Calu3 (cell line): ENCODE results near the gene CD99L2. TPM values are rescaled to one million over a fixed set of nuclear protein-coding genes. Genes with fewer than 3 reads are reported as not detected.

ENCODE experiments used
- BruUV-seq: library from RNA; stranded (reverse); fragments of 400-500 nt; replicated peaks from 2 replicates; lab custom pipeline; 2021; lab: Mats Ljungman, UMichigan
- CTCF ChIA-PET: fragments of 300-600 bp; sonication (Branson Sonifier 250); formaldehyde crosslinking; loops from one replicate; lab custom pipeline; 2022; ENCODE audit warnings: antibody characterized with exemption; lab: Charles Lee
- DNase-seq: peaks from one replicate; pipeline ENCODE4 v3.0.0; 2022
- H3K27ac Mint-ChIP-seq: one replicate; pipeline ENCODE4 v1.8.0; 2022; ENCODE audit warnings: mixed read lengths; ENCODE audit not compliant: unreplicated experiment
- H3K27me3 Mint-ChIP-seq: one replicate; pipeline ENCODE4 v1.8.0; 2022; ENCODE audit warnings: mixed read lengths; ENCODE audit not compliant: unreplicated experiment
- H3K36me3 Mint-ChIP-seq: one replicate; pipeline ENCODE4 v1.8.0; 2022; ENCODE audit warnings: mild to moderate bottlenecking, moderate library complexity, mixed read lengths; ENCODE audit not compliant: insufficient read depth, unreplicated experiment
- H3K4me1 Mint-ChIP-seq: one replicate; pipeline ENCODE4 v1.8.0; 2022; ENCODE audit warnings: mild to moderate bottlenecking, low read depth, mixed read lengths; ENCODE audit not compliant: unreplicated experiment
- H3K4me3 Mint-ChIP-seq: one replicate; pipeline ENCODE4 v1.8.0; 2022; ENCODE audit warnings: mild to moderate bottlenecking, low read depth, moderate library complexity, mixed read lengths; ENCODE audit not compliant: unreplicated experiment
- H3K9me3 Mint-ChIP-seq: one replicate; pipeline ENCODE4 v1.8.0; 2022; ENCODE audit warnings: low read depth, mixed read lengths; ENCODE audit not compliant: unreplicated experiment
- intact Hi-C: fragments of 100-400 bp; cut with micrococcal nuclease; formaldehyde crosslinking; loops from one replicate; pipeline ENCODE4 v1.10.0; 2022; ENCODE audit not compliant: unreplicated experiment
- total RNA-seq: library from RNA; stranded (reverse); gene quantifications from 2 replicates; pipeline ENCODE4 v1.2.3, GENCODE V29; 2022
- TF ChIP-seq, protein P1 (sequence below): fragments of 200-600 bp; IDR thresholded peaks from one replicate; pipeline ENCODE4 v1.8.0; 2022; ENCODE audit warnings: antibody characterized with exemption; ENCODE audit not compliant: unreplicated experiment

Gene CD99L2
- total RNA-seq, 1 experiment from 2014 or later: 21.1 TPM

DNA sequence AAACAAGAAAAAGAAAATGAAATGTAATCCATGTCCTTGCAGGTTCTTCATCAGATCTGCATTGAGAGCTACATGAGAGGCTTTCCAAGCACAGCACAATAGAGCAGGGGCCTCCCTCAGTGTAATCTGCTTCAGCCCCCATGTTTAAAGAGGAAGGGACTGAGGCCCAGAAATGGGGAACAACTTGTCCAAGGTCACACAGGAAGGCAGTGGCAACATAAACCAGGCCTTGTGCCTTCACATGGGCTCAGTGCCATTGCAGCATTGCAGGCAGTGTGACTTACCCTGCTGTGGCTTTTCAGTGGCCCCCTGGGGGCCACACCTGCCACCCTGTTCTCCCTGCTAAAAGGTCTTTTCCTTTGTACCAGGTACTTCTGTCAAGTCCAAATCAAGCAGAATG is 20.9 kb upstream of the CD99L2 start:
- CTCF ChIA-PET: no interaction called here
- Mint-ChIP-seq H3K4me3 (no peak overlapping the region), H3K27me3 (peaks cover 36% of the 10 kb centered on the region), H3K36me3 (no peaks in the 10 kb centered on the region), H3K4me1 (no peaks in the 10 kb centered on the region), H3K27ac (no peak overlapping the region), H3K9me3 (peaks cover 2% of the 10 kb centered on the region)
- no TSS peak for BruUV-seq
- intact Hi-C loops: no loop called here
- DNase-seq: no peak
- TF ChIP-seq, protein P1, sequence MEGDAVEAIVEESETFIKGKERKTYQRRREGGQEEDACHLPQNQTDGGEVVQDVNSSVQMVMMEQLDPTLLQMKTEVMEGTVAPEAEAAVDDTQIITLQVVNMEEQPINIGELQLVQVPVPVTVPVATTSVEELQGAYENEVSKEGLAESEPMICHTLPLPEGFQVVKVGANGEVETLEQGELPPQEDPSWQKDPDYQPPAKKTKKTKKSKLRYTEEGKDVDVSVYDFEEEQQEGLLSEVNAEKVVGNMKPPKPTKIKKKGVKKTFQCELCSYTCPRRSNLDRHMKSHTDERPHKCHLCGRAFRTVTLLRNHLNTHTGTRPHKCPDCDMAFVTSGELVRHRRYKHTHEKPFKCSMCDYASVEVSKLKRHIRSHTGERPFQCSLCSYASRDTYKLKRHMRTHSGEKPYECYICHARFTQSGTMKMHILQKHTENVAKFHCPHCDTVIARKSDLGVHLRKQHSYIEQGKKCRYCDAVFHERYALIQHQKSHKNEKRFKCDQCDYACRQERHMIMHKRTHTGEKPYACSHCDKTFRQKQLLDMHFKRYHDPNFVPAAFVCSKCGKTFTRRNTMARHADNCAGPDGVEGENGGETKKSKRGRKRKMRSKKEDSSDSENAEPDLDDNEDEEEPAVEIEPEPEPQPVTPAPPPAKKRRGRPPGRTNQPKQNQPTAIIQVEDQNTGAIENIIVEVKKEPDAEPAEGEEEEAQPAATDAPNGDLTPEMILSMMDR: no peak

GRCh38 chrX:150913511-150913910 is 15.0 kb upstream of the CD99L2 start:
- CTCF ChIA-PET: interaction anchor here (0.7 kb wide), 1 partner anchor 1037 kb away, joined by 3 read pairs; no protein-coding TSS in a partner anchor
- H3K9me3 Mint-ChIP-seq: no peaks in the 10 kb centered on the region
- H3K4me3 Mint-ChIP-seq: no peak overlapping the region
- H3K27me3 Mint-ChIP-seq: peaks cover 25% of the 10 kb centered on the region
- H3K27ac Mint-ChIP-seq: no peak overlapping the region
- BruUV-seq: no TSS peak
- intact Hi-C loops: no loop called here
- no peak for DNase-seq
- H3K36me3 Mint-ChIP-seq: no peaks in the 10 kb centered on the region
- TF ChIP-seq, protein P1: no peak
- H3K4me1 Mint-ChIP-seq: no peaks in the 10 kb centered on the region

GRCh38 chrX:150907474-150907873 is 9.0 kb upstream of the CD99L2 start:
- H3K4me1 Mint-ChIP-seq: no peaks in the 10 kb centered on the region
- DNase-seq: no peak
- TF ChIP-seq, protein P1: no peak
- no peak overlapping the region for H3K4me3 Mint-ChIP-seq
- intact Hi-C loops: no loop called here
- no TSS peak for BruUV-seq
- peaks cover 39% of the 10 kb centered on the region for H3K27me3 Mint-ChIP-seq
- no peaks in the 10 kb centered on the region for H3K36me3 Mint-ChIP-seq
- CTCF ChIA-PET: no interaction called here
- no peaks in the 10 kb centered on the region for H3K9me3 Mint-ChIP-seq
- no peak overlapping the region for H3K27ac Mint-ChIP-seq

DNA sequence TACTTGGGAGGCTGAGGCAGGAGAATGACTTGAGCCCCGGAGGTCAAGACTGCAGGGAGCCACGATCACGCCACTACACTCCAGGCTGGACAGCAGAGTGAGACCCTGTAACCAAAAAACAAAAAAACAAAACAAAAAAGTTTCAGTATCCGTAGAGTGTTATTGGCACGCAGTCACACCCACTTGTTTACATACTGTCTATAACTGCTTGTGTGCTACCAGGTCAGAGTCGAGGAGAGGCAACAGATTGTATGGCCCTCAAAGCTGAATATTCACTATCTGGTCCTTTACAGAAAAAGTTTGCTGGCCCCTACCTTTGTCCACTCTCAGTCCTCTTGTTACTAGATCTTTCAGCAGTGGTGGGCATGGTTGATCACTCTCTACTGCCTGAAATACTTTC is 8.2 kb upstream of the CD99L2 start:
- no TSS peak for BruUV-seq
- H3K36me3 Mint-ChIP-seq: no peaks in the 10 kb centered on the region
- CTCF ChIA-PET: no interaction called here
- no peak overlapping the region for H3K4me3 Mint-ChIP-seq
- no peak for DNase-seq
- TF ChIP-seq, protein P1: no peak
- peaks cover 39% of the 10 kb centered on the region for H3K27me3 Mint-ChIP-seq
- H3K27ac Mint-ChIP-seq: no peak overlapping the region
- no peaks in the 10 kb centered on the region for H3K9me3 Mint-ChIP-seq
- no peaks in the 10 kb centered on the region for H3K4me1 Mint-ChIP-seq
- intact Hi-C loops: no loop called here
